PC-9 (cell line): ENCODE results near the gene ALDH4A1. TPM values are rescaled to one million over a fixed set of nuclear protein-coding genes. Genes with fewer than 3 reads are reported as not detected.
A peak's percentile ranks its signal among the peaks of the same experiment; 100 is the strongest.

Source experiments
- BruUV-seq: library from RNA; stranded (reverse); fragments of 400-500 nt; replicated peaks from 2 replicates; lab custom pipeline; 2021; lab: Mats Ljungman, UMichigan
- CTCF ChIA-PET: fragments of 300-600 bp; sonication (Branson Sonifier 250); formaldehyde crosslinking; loops from one replicate; lab custom pipeline; 2022; ENCODE audit warnings: antibody characterized with exemption; lab: Charles Lee
- POLR2A ChIA-PET: fragments of 300-600 bp; sonication (Branson Sonifier 250); formaldehyde crosslinking; loops from one replicate; lab custom pipeline; 2022; ENCODE audit warnings: antibody characterized with exemption; ENCODE audit not compliant: unreplicated experiment; lab: Charles Lee
- DNase-seq, 2 experiments: peaks; one replicate each; pipeline versions ENCODE4 v3.0.0 to v3.0.0-alpha.2; 2015 to 2022; ENCODE audit warnings: mixed read lengths in 1 of 2
- H2AFZ ChIP-seq: fragments of 200-600 bp; sonication (generic); 2 replicates; pipeline ENCODE4 v1.8.1; 2017; ENCODE audit warnings: antibody characterized with exemption
- H3F3A ChIP-seq: fragments of 200-600 bp; sonication (generic); 2 replicates; pipeline ENCODE4 v1.8.1; 2017; ENCODE audit warnings: antibody characterized with exemption, mild to moderate bottlenecking, low read depth; ENCODE audit not compliant: insufficient read depth
- H3K27ac ChIP-seq: fragments of 200-600 bp; sonication (generic); 2 replicates; pipeline ENCODE4 v1.6.1; 2016; ENCODE audit warnings: mixed run types
- H3K27me3 ChIP-seq: fragments of 200-600 bp; sonication (generic); 2 replicates; pipeline ENCODE4 v1.6.1; 2016; ENCODE audit warnings: low read depth, mixed run types; ENCODE audit not compliant: insufficient read depth
- H3K36me3 ChIP-seq: fragments of 200-600 bp; sonication (generic); 2 replicates; pipeline ENCODE4 v1.6.1; 2016; ENCODE audit warnings: low read depth, mixed run types
- H3K4me1 ChIP-seq: fragments of 200-600 bp; sonication (generic); replicated peaks from 2 replicates; pipeline ENCODE4 v1.6.1; 2016; ENCODE audit warnings: mixed run types; ENCODE audit not compliant: insufficient read depth
- H3K4me2 ChIP-seq: fragments of 200-600 bp; sonication (generic); 2 replicates; pipeline ENCODE4 v1.6.1; 2017; ENCODE audit warnings: mixed run types
- H3K4me3 ChIP-seq: fragments of 200-600 bp; sonication (generic); 2 replicates; pipeline ENCODE4 v1.6.1; 2016; ENCODE audit warnings: mixed run types
- H3K79me2 ChIP-seq: fragments of 200-600 bp; sonication (generic); 2 replicates; pipeline ENCODE4 v1.6.1; 2017; ENCODE audit warnings: low read depth, mixed run types
- H3K9me2 ChIP-seq: fragments of 200-600 bp; sonication (generic); 2 replicates; pipeline ENCODE4 v1.8.1; 2017; ENCODE audit warnings: mild to moderate bottlenecking; ENCODE audit not compliant: insufficient read depth
- H3K9me3 ChIP-seq: fragments of 200-600 bp; sonication (generic); 2 replicates; pipeline ENCODE4 v1.8.1; 2016; ENCODE audit warnings: low read depth; ENCODE audit not compliant: insufficient read depth
- H4K20me1 ChIP-seq: fragments of 200-600 bp; sonication (generic); 2 replicates; pipeline ENCODE4 v1.8.1; 2017; ENCODE audit not compliant: insufficient read depth
- CTCF ChIP-seq: fragments of 200-600 bp; sonication (generic); conservative IDR thresholded peaks from 2 replicates; pipeline ENCODE4 v1.6.1; 2017; ENCODE audit warnings: mixed run types, antibody characterized with exemption, mild to moderate bottlenecking, moderate library complexity
- EZH2 ChIP-seq: fragments of 200-600 bp; sonication (generic); IDR thresholded peaks from 2 replicates; pipeline ENCODE4 v1.8.0; 2017; ENCODE audit warnings: antibody characterized with exemption, low read depth
- intact Hi-C: fragments of 100-400 bp; cut with micrococcal nuclease; formaldehyde crosslinking; loops from one replicate; pipeline ENCODE4 v1.10.0; 2022; ENCODE audit not compliant: unreplicated experiment
- total RNA-seq: library from RNA; stranded (reverse); gene quantifications from 2 replicates; pipeline ENCODE4 v1.2.3, GENCODE V29; 2021

ALDH4A1 gene
- total RNA-seq, 1 experiment from 2014 or later = 15.0 TPM

- Histone ChIP-seq H3K9me3 (no peaks in the 10 kb centered on the region), H3K27ac (peak overlapping the region; percentile 92), H3K36me3 (no peaks in the 10 kb centered on the region), H3K27me3 (no peaks in the 10 kb centered on the region), H3F3A (peaks cover 11% of the 10 kb centered on the region; the same call in 1 of the 2 replicates), H3K4me2 (peak overlapping the region; percentile 82), H4K20me1 (no peaks in the 10 kb centered on the region), H3K4me1 (peaks cover 55% of the 10 kb centered on the region), H3K9me2 (no peaks in the 10 kb centered on the region), H3K79me2 (peaks cover 52% of the 10 kb centered on the region), H3K4me3 (peak overlapping the region; percentile 52; the same call in 1 of the 2 replicates), H2AFZ (peak overlapping the region; percentile 60; the same call in 1 of the 2 replicates)
- intact Hi-C loops = loop anchor here (2.0 kb wide), 1 partner anchor 14 kb away; no protein-coding TSS in a partner anchor
- ChIA-PET POLR2A (interaction anchor here (1.5 kb wide), 1 partner anchor 83 kb away, joined by 25 read pairs; no protein-coding TSS in a partner anchor), CTCF (interaction anchor here (0.6 to 0.9 kb wide), 3 partner anchors 14 to 1370 kb away, joined by 3 to 7 read pairs (median 4); no protein-coding TSS in a partner anchor)
- DNase-seq = peak in 1 of 2 experiments; percentile 44
- BruUV-seq = TSS peak; percentile 94
- TF ChIP-seq CTCF = no peak
- no peak for TF ChIP-seq EZH2
Measured at GRCh38 chr1:18927082-18927653, 24.8 kb upstream of the ALDH4A1 start.

- no peaks in the 10 kb centered on the region for H3K36me3 ChIP-seq
- intact Hi-C loops = loop anchor here (1.0 to 2.0 kb wide), 4 partner anchors 14 to 84 kb away; partner anchors contain the start of genes ALDH4A1 and IFFO2
- H3K9me2 ChIP-seq = no peaks in the 10 kb centered on the region
- peak overlapping the region; percentile 52; the same call in 1 of the 2 replicates for H3K4me3 ChIP-seq
- POLR2A ChIA-PET = interaction anchor here (0.7 to 1.5 kb wide), 2 partner anchors 45 to 83 kb away, joined by 3 to 25 read pairs; no protein-coding TSS in a partner anchor
- H3K27me3 ChIP-seq = no peaks in the 10 kb centered on the region
- peak; percentile 78 to 84 for DNase-seq
- peak overlapping the region; percentile 92 for H3K27ac ChIP-seq
- H3K4me2 ChIP-seq = peak overlapping the region; percentile 82
- H4K20me1 ChIP-seq = no peaks in the 10 kb centered on the region
- no peaks in the 10 kb centered on the region for H3K9me3 ChIP-seq
- H3F3A ChIP-seq = peaks cover 11% of the 10 kb centered on the region; the same call in 1 of the 2 replicates
- peaks cover 45% of the 10 kb centered on the region for H3K79me2 ChIP-seq
- BruUV-seq = TSS peak; percentile 52
- CTCF ChIA-PET = interaction anchor here (0.6 to 0.9 kb wide), 2 partner anchors 85 to 1369 kb away, joined by 4 to 7 read pairs; no protein-coding TSS in a partner anchor
- TF ChIP-seq CTCF (no peak), EZH2 (no peak)
- H3K4me1 ChIP-seq = peaks cover 54% of the 10 kb centered on the region
- H2AFZ ChIP-seq = peak overlapping the region; percentile 60; the same call in 1 of the 2 replicates
Measured at GRCh38 chr1:18926315-18927081, 24.1 kb upstream of the ALDH4A1 start.

GRCh38 chr1:18925279-18925678 is 22.9 kb upstream of the ALDH4A1 start:
- no peak for DNase-seq
- intact Hi-C loops = no loop called here
- Histone ChIP-seq H4K20me1 (no peaks in the 10 kb centered on the region), H3K4me1 (peaks cover 52% of the 10 kb centered on the region), H3K9me2 (no peaks in the 10 kb centered on the region), H3K79me2 (peaks cover 38% of the 10 kb centered on the region), H2AFZ (no peak overlapping the region), H3K27ac (no peak overlapping the region), H3K4me2 (no peak overlapping the region), H3K27me3 (no peaks in the 10 kb centered on the region), H3K4me3 (no peak overlapping the region), H3F3A (peaks cover 11% of the 10 kb centered on the region; the same call in 1 of the 2 replicates), H3K9me3 (no peaks in the 10 kb centered on the region), H3K36me3 (no peaks in the 10 kb centered on the region)
- BruUV-seq = no TSS peak
- CTCF ChIA-PET = no interaction called here
- POLR2A ChIA-PET = no interaction called here
- TF ChIP-seq EZH2 (no peak), CTCF (no peak)
